ENCODE data around the gene MTHFR.

The MTHFR gene

GRCh38 chr1:11805422-11806306 lies at the start of gene MTHFR, which contains the start of gene CLCN6:
Gene MTHFR (minus strand): TSS chr1:11805964. CDS start chr1:11803116, 2,848 bp downstream.
Gene CLCN6 (plus strand): TSS chr1:11806191. CDS start chr1:11806263, 72 bp downstream.
- peak; percentile 98 for DNase-seq (ENCODE audit: low read depth)

GRCh38 chr1:11855430-11855829 lies 49.7 kb upstream of the MTHFR start:
- DNase-seq (ENCODE audit: low read depth): no peak

- no peak for DNase-seq (ENCODE audit: low read depth)
Measured at GRCh38 chr1:11854519-11854918, 48.8 kb upstream of the MTHFR start.

- no peak for DNase-seq (ENCODE audit: low read depth)
Measured at GRCh38 chr1:11851180-11851579, 45.4 kb upstream of the MTHFR start.

- no peak for DNase-seq (ENCODE audit: low read depth)
Measured at GRCh38 chr1:11850156-11850555, 44.4 kb upstream of the MTHFR start.

GRCh38 chr1:11848373-11848700 lies 42.6 kb upstream of the MTHFR start:
- no peak for DNase-seq (ENCODE audit: low read depth)

- DNase-seq (ENCODE audit: low read depth): no peak
Measured at GRCh38 chr1:11847667-11848372, 42.1 kb upstream of the MTHFR start, which contains the start of gene NPPA. Gene NPPA (minus strand): TSS chr1:11847783. CDS start chr1:11847684, 99 bp downstream.

- DNase-seq (ENCODE audit: low read depth): no peak
Measured at GRCh38 chr1:11845641-11846335, 40.0 kb upstream of the MTHFR start.

- DNase-seq (ENCODE audit: low read depth): no peak
Measured at GRCh38 chr1:11842154-11843041, 36.6 kb upstream of the MTHFR start.

GRCh38 chr1:11841245-11842153 lies 35.7 kb upstream of the MTHFR start:
- DNase-seq (ENCODE audit: low read depth): no peak

- no peak for DNase-seq (ENCODE audit: low read depth)
Measured at GRCh38 chr1:11839727-11840705, 34.3 kb upstream of the MTHFR start.

GRCh38 chr1:11838349-11839272 lies 32.8 kb upstream of the MTHFR start:
- DNase-seq (ENCODE audit: low read depth): peak; percentile 48

GRCh38 chr1:11837767-11838348 lies 32.1 kb upstream of the MTHFR start:
- no peak for DNase-seq (ENCODE audit: low read depth)

- DNase-seq (ENCODE audit: low read depth): no peak
Measured at GRCh38 chr1:11836955-11837766, 31.4 kb upstream of the MTHFR start.

- DNase-seq (ENCODE audit: low read depth): no peak
Measured at GRCh38 chr1:11835441-11836225, 29.9 kb upstream of the MTHFR start.

GRCh38 chr1:11833900-11834299 lies 28.1 kb upstream of the MTHFR start:
- DNase-seq (ENCODE audit: low read depth): no peak
